Peyer's patch (tissue), 4 donors: ENCODE measurements around the gene SPAG4.

Source experiments
- CTCF ChIP-seq, 6 experiments: fragments of 450-650 bp in 4 of 6; fragments of 200-600 bp in 2 of 6; sonication (generic) in 1 of 6; IDR thresholded peaks; one replicate each; pipeline ENCODE4 v1.5.1; 2017 to 2019; ENCODE audit warnings: antibody characterized with exemption in 6 of 6, mild to moderate bottlenecking in 3 of 6, moderate library complexity in 1 of 6
- POLR2A ChIP-seq, 2 donors: fragments of 450-650 bp; IDR thresholded peaks; one replicate each; pipeline ENCODE4 v1.5.1; 2017; ENCODE audit warnings: antibody characterized with exemption in 2 of 2, mild to moderate bottlenecking in 2 of 2, moderate library complexity in 2 of 2

GRCh38 chr20:35617397-35618262, 2.0 kb downstream of the SPAG4 start:
- TF ChIP-seq POLR2A (IDR thresholded peaks at IDR 0.05) (no peak), CTCF (IDR thresholded peaks at IDR 0.05) (peak in 5 of 6 experiments; percentile 10 to 35 (median 23))
